ENCODE measurements around the gene DGKA.

- TF ChIP-seq CTCF (IDR thresholded peaks at IDR 0.05; ENCODE audit: low read depth, low read length) (no peak), EZH2phosphoT487 (IDR thresholded peaks at IDR 0.05; ENCODE audit: low read depth) (no peak)
Measured at GRCh38 chr12:55974308-55974730, 43.4 kb downstream of the DGKA start.

Measured in OCI-LY3 (cell line).